NOMO-1 treated with dmso at 0.1 percent for 144 hours (cell line): ENCODE measurements around the gene LTB4R2.

Source experiments
- DNase-seq: peaks from one replicate; lab custom pipeline; 2025; ENCODE audit not compliant: unreplicated experiment; lab: John Stamatoyannopoulos, UW

LTB4R2 gene

DNA sequence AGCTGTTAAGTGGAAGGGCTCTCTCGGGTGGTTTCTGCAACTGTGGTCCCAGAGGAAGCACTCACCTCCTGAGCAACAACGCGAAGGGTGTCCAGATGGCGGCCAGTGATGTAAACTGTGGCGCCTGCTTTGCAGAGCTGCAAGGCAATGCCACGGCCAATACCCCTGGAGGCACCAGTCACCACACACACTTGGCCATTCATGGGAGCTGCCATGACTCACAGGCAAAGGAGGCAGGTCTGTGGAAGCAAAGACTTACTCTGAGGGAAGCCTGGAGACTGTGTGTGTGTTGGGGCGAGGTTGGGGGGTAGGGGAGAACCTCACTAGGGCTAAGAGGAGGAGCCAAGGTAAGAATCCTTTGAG, 11.1 kb upstream of the LTB4R2 start:
- DNase-seq = no peak

DNA sequence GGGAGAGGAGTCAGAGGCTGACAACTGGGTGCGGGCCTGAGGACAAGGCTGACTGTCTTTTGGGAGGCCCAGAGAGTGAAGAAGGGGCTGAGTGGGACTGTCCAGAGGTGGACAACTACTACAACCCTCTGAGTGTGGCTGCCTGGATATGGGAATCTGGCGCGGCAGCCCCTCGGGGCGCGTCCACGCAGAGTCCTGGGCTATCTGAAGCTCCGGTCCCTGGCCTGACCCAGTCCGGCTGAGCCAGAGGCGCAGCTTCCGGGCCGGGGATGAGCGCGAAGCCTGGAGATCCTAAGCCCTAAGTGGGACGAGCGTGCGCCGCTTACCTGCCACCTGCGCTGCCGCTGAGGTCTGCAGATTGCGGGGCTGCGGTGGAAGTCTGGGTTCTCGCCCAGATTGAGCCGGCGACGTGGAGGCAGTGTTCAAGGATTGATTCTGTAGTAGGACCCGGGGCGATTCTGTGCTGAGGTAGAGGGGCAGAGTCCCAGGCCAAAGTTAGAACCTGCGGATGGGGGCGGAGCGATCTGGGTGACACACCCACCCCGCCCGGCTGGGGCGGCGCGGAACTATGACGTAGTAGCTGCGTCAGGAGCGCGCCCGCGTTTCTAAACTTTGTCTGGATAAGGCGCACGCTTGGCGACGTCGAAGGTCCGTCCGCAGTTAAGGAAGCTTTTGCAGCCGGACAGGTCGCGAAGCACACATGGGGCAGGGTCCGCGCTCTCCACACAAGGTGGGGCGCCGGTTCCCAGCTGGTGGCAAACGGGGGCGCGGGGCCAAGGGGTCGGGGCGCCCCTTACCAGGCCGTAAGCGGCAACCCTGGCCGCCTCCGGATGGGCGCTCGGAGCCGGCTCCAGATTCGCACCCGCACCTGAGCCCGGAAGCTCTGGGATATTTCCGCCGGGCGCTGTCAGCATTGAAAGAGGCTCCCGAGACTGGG, 10.4 kb upstream of the LTB4R2 start, which contains the start of the genes DHRS1 and NOP9:
TSS of gene DHRS1 (minus strand) at position 526 of the 937 bp plus-strand sequence. CDS start 674 bp downstream, outside the sequence.
TSS of gene NOP9 (plus strand) at position 596 of the 937 bp plus-strand sequence. CDS start at position 701, 105 bp downstream.
- DNase-seq = peak; percentile 73

DNA sequence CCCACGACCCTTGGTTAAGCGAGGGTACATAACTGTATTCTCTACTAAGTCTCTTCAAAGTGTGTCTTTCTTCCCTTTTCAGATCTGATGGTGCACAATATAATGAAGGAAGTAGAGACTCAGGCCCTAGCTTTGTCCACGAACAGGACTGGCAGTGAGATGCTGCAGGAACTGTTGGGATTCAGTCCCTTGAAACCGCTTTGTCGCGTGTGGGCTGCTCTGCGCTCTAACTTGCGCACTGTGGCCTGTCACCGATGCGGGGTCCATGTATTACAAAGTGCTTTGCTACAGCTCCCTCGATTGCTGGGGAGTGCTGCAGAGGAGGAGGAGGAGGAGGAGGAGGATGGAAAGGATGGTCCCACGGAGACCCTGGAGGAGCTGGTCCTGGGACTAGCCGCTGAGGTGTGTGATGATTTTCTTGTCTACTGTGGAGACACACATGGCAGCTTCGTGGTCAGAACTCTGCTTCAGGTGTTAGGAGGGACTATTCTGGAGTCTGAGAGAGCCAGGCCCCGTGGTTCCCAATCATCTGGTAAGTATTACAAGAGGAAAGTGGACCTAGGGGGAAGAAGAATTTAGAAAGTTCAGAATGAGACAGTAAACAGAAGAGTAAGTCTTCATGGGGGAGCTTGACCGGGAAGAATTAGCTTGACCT, 9.5 kb upstream of the LTB4R2 start:
- DNase-seq = no peak

DNA sequence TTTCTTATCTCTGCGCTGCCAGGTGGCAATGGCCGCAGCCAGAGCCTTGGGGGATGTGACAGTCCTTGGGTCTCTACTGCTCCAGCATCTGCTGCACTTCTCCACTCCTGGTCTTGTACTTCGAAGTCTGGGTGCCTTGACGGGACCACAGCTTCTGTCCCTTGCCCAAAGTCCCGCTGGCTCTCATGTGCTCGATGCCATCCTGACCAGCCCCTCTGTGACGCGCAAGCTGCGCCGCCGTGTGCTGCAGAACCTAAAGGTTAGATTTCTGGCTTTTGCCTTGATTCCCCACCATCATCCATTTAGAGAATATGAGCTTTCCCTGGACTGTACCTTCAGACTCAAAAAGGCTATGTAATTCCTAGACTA, 5.9 kb upstream of the LTB4R2 start:
- DNase-seq = no peak

DNA sequence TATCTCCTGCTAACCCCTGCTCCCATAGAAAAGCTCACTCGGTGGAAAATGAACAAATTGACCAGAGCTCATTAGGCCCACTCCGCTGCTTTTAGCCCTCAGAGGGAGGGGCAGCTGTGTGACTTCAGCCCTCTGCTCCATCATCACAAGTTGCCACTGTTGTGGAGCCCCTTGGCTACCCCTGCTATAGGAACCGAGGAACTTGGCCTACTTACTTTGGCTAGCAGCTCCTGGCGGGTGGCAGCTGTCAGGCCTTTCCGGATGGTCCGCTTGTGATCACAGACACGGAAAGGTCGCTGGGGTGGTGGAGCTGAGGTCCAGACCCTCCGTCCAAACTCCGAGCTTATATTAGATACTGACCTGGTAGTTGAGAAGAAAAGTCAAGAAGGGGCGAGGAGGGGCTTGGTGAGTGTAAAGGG, 2.8 kb upstream of the LTB4R2 start:
- DNase-seq = no peak

DNA sequence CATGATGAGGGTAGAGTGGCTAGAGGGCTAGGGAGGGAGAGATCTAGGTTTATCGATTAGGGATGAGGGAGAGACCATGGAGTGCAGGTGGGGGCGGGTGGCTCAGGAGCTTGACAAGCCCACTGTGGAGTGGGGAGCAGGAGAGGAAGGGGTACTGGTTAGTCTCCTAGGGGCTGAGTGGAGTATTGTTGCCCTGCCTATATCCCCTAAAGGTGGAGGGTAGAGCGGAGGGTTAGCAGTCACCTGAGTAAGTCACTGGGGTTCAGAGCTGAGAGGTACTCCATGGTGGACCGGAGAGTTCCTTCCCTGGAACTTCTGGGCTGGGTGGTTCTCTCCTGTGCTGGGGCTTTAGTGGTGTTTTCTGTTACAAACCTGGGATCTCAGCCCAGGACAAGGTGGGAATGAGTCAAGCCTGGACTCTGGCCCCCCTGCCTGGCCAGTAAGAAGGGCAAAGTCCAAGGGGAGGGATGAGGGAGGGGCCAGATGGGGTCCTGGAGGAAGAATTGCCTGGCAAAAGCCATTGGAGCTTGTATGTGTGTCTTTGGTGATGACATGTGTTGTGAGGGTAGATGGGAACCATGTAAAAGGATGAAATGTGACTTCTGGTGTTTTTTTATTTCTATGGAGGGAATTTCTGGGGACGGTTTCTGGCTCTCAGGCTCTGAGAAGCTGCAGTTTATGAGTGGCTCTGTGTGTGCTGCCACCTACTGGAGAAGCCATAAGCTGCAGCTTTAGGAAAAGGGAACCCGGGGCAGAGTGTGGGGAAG, 2.2 kb upstream of the LTB4R2 start, which contains the start of gene CIDEB:
TSS of gene CIDEB (minus strand) at position 403 of the 767 bp plus-strand sequence. CDS start at position 284, 119 bp downstream.
- DNase-seq = peak; percentile 55

DNA sequence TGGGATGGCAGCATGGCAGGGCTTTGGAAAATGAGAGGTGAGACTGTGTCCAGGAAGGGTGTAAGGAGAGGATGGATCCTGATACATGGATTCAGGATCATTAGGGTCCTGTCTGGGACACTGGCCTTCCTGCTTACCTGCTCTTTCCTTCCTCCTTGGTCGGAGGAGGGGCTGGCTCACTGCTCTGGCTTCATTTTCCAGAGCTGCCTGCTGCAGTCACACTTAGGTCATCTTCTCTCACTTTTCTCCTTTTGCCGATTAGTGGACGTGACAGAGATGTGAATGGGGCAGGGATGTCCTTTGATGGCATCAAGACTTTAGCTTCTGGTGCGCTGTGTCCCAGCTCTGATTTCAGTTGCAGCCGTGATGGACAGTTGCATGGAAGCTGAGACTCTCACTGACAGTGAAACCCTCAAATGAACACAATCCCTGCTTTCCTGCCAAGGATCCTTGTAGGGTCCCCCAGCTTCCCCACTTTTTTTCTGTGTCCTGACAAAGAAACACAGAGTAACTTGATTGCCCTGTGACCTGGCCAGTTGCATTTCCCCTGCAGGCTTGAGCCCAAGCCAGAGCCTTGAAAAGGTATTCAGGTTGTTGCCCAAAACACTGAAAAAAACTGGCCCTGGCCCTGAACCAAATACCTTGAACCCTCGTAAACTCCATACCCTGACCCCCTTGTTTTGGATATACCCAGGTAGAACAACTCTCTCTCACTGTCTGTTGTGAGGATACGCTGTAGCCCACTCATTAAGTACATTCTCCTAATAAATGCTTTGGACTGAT, 1.4 kb upstream of the LTB4R2 start:
- no peak for DNase-seq

DNA sequence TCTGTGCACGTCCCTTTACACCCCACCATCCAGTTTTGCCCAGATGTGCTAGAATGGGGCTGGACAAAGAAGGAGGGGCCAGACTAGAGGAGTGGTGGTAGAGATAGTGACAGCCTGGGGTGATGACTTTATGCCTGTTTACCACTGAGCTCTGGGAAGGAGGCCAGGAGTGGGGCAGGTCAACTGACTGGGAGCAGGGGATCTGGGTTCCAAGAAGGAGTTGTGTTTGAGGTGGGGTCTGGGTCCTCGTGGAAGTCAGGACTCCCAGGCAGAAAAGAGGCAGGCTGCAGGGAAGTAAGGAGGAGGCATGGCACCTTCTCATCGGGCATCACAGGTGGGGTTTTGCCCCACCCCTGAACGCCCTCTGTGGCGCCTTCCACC, 315 bp downstream of the LTB4R2 start:
- no peak for DNase-seq

DNA sequence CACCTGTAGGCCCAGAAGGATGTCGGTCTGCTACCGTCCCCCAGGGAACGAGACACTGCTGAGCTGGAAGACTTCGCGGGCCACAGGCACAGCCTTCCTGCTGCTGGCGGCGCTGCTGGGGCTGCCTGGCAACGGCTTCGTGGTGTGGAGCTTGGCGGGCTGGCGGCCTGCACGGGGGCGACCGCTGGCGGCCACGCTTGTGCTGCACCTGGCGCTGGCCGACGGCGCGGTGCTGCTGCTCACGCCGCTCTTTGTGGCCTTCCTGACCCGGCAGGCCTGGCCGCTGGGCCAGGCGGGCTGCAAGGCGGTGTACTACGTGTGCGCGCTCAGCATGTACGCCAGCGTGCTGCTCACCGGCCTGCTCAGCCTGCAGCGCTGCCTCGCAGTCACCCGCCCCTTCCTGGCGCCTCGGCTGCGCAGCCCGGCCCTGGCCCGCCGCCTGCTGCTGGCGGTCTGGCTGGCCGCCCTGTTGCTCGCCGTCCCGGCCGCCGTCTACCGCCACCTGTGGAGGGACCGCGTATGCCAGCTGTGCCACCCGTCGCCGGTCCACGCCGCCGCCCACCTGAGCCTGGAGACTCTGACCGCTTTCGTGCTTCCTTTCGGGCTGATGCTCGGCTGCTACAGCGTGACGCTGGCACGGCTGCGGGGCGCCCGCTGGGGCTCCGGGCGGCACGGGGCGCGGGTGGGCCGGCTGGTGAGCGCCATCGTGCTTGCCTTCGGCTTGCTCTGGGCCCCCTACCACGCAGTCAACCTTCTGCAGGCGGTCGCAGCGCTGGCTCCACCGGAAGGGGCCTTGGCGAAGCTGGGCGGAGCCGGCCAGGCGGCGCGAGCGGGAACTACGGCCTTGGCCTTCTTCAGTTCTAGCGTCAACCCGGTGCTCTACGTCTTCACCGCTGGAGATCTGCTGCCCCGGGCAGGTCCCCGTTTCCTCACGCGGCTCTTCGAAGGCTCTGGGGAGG, 985 bp downstream of the LTB4R2 start, which contains the start of gene LTB4R:
TSS of gene LTB4R (plus strand) at position 857 of the 959 bp plus-strand sequence. CDS start 4,150 bp downstream, outside the sequence.
- peak; percentile 81 for DNase-seq

DNA sequence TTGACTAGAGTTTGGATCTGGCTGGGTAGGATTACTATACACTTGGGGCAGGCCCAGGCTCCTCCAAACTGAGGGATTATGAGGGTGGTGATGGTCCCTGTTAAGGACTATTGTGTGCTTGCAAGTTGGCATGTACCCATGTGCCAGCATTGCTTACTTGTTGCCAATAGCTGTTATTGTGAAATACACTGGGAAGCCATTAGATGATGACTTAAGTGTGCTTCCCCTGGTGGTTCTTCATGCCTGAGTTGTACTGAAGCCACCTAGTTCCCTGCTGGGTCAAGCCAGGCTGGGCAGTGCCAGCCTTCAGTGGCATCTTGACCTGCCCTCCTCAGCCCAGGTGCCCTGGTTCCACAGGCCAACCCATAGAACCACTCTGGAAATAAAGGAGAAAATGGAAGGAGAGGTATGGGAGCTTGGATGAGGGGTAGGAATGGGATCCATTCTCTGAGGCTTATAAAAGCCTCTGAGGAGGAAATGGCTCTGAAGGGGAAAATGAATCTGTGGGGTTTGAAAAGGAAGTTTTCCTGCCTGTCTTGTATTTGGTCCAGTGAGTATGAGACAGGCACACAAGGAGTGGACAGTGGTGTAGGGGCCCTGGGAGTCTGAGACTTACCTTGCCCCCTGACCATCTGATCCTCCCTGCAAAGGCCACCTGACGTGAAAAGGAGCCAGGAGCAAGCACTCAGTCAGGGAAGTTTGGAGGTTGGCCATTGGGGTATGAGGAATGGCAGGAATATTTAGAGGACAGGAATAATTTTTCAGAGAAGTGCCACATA, 2.1 kb downstream of the LTB4R2 start:
- no peak for DNase-seq

DNA sequence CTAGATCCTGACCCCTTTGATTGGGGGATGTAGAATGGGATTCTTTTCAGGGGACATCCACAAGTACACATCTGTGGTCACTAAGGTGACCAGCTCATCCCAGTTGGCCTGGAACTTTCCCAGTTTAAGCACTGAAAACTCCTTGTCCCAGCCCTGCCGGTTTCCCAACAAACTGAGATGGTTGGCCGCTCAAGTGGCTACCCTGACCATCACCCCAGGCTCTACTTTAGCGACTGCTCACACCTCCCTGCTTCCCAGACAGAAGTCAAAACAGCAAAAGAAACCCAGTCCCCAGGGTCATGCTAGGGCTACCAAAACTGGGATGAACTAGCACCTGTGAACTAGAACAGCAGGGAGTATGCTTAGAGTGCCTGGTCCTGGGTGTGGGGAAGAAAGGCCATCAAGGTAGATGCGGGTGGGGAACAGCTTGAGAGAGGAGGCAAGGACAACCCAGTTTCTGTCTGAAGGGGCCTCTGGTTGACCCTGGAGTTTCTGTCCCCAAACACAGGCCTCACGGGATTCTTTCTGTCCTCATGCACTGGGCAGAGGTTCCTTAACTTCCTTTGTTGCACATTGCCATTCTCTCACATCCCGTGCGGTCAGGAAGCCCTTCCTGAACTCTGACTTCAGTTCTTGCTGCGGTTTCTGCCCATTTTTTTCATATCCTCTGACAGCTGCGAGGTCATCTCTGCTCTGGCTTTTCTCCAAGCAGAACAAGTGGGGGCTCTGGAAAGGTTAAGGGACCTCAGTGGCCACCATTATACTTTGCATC, 3.0 kb downstream of the LTB4R2 start:
- DNase-seq = peak; percentile 82

DNA sequence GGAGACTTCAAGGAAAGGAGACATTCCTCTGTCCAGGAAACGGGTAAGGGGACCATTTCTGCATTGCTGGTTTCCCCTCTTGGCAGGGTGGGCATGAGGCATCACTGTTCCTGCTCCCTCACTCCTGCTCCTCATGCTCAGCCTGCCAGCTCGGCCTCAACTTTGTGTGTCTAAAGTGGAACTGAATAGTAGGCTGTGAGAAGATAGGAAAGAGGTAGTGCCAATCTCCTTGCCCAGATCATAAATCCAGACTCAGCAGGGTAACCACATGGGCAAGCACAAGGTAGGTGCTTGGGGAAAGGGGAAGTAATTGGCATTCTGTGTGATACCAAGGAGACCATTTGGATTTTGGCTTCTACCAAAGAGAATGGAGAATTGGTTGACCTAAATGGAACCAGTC, 4.0 kb downstream of the LTB4R2 start:
- DNase-seq = peak; percentile 11

DNA sequence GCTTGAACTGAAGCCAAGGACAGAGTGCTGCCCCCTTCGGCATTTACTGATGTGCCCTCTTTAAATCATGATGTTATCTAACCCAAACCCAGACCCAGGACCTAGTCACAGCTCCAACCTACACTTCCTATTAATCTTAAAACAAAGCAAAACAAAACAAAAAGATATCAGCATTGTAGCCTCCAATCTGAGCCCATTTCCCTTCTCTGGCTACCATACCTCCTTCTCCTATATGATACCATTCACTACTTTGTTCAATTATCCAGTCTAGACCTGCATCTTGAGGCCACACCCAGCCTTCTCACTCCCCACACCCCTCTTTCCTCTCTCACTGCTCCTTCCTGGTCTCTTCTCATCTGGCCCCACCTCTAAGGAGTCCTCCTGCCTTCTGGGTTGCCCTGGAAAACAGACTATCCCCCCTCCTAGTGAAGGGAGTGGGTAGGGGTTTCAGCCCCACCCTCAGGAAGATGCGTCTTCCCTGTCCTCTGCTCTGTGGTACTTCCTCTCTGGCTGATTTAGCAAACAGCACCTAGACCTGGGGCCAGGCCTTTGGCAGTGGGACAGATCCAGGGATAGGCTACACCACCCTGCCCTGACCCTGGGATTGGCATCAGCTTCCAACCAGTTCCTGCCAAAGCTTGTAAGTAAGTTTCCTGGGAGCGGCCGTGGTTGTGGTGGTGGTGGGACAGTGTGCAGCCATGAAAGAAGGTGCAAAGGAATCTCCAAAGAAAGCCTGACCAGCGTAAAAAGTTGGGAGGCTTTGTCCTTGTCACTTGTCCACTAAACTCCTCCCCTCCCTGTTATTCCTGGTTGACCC, 4.6 kb downstream of the LTB4R2 start:
- no peak for DNase-seq

DNA sequence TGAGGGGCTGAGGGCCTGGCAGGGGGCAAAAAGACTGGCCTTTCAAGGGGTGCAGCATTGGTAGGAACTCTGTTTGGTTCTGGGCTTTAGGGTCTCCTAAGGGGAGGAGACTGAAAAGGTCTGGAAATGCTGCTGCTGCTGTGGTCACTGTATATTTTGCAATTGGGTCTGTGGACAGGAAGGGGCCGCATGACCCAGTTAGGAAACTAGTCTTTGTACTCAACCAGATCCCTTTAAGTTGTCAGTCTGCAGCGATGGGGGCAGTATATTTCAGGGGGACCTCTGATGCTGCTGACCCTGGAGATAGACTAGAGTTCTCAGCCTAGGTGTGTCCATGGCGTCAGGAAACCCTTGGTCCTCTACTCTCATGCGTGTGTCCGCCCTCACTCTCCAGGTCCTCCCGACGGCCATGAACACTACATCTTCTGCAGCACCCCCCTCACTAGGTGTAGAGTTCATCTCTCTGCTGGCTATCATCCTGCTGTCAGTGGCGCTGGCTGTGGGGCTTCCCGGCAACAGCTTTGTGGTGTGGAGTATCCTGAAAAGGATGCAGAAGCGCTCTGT, 5.4 kb downstream of the LTB4R2 start:
- DNase-seq = no peak

DNA sequence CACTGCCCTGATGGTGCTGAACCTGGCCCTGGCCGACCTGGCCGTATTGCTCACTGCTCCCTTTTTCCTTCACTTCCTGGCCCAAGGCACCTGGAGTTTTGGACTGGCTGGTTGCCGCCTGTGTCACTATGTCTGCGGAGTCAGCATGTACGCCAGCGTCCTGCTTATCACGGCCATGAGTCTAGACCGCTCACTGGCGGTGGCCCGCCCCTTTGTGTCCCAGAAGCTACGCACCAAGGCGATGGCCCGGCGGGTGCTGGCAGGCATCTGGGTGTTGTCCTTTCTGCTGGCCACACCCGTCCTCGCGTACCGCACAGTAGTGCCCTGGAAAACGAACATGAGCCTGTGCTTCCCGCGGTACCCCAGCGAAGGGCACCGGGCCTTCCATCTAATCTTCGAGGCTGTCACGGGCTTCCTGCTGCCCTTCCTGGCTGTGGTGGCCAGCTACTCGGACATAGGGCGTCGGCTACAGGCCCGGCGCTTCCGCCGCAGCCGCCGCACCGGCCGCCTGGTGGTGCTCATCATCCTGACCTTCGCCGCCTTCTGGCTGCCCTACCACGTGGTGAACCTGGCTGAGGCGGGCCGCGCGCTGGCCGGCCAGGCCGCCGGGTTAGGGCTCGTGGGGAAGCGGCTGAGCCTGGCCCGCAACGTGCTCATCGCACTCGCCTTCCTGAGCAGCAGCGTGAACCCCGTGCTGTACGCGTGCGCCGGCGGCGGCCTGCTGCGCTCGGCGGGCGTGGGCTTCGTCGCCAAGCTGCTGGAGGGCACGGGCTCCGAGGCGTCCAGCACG, 6.1 kb downstream of the LTB4R2 start:
- DNase-seq = no peak

DNA sequence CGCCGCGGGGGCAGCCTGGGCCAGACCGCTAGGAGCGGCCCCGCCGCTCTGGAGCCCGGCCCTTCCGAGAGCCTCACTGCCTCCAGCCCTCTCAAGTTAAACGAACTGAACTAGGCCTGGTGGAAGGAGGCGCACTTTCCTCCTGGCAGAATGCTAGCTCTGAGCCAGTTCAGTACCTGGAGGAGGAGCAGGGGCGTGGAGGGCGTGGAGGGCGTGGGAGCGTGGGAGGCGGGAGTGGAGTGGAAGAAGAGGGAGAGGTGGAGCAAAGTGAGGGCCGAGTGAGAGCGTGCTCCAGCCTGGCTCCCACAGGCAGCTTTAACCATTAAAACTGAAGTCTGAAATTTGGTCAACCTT, 6.6 kb downstream of the LTB4R2 start:
- no peak for DNase-seq
